Stomach (tissue), 9 donors: ENCODE data around the gene PSMD14. TPM values are rescaled to one million over a fixed set of nuclear protein-coding genes. Genes with fewer than 3 reads are reported as not detected.

Source experiments
- DNase-seq, 2 donors: peaks; one replicate each; pipeline versions ENCODE4 v3.0.0 to v3.0.0-alpha.2; 2013 to 2019
- H3K27ac ChIP-seq, 5 donors: fragments of 200-600 bp in 4 of 5; sonication (generic) in 4 of 5; one replicate each; pipeline ENCODE4 v1.5.1; 2013 to 2019; ENCODE audit warnings: mild to moderate bottlenecking in 1 of 5, moderate library complexity in 1 of 5
- H3K27me3 ChIP-seq, 3 donors: fragments of 200-600 bp; sonication (generic); one replicate each; pipeline ENCODE4 v1.5.1; 2017 to 2019; ENCODE audit warnings: mixed run types in 1 of 3
- H3K36me3 ChIP-seq, 4 donors: fragments of 200-600 bp; sonication (generic); 1 replicate in 3 of 4; 2 replicates in 1 of 4; pipeline ENCODE4 v1.5.1; 2016 to 2019
- H3K4me1 ChIP-seq, 4 donors: fragments of 200-600 bp; sonication (generic); one replicate each; pipeline ENCODE4 v1.5.1; 2016 to 2019
- H3K4me3 ChIP-seq, 4 donors: fragments of 200-600 bp; sonication (generic) in 3 of 4; one replicate each; pipeline ENCODE4 v1.5.1; 2016 to 2019; ENCODE audit warnings: mild to moderate bottlenecking in 1 of 4
- H3K9me3 ChIP-seq, 4 donors: fragments of 200-600 bp; sonication (generic); one replicate each; pipeline ENCODE4 v1.5.1; 2016 to 2019
- EP300 ChIP-seq: sonication (generic); formaldehyde crosslinking; IDR thresholded peaks from one replicate; pipeline ENCODE4 v1.6.1; 2017; ENCODE audit warnings: antibody characterized with exemption
- POLR2A ChIP-seq, 4 donors: fragments of 450-650 bp; IDR thresholded peaks; one replicate each; pipeline ENCODE4 v1.6.1; 2016; ENCODE audit warnings: antibody characterized with exemption in 4 of 4, control low read depth in 2 of 4, mild to moderate bottlenecking in 1 of 4, moderate library complexity in 1 of 4
- POLR2AphosphoS5 ChIP-seq, 3 donors: sonication (generic); formaldehyde crosslinking; IDR thresholded peaks; one replicate each; pipeline ENCODE4 v1.6.1; 2016; ENCODE audit warnings: antibody characterized with exemption in 3 of 3
- WGBS, 5 donors: extraction: QIAGEN DNeasy Blood & Tissue Kit in 3 of 5; methylation state at CpG; one replicate each; pipeline versions ENCODE4 v1.1.5 to v1.1.7; 2013 to 2018; 5-methylcytosine and 5-hydroxymethylcytosine counted together
- intact Hi-C: fragments of 100-400 bp; cut with DNase I; formaldehyde crosslinking; loops from one replicate; pipeline ENCODE4 v1.15.1; 2023; ENCODE audit warnings: low total_unique reads
- polyA plus RNA-seq, 3 donors: library from polyadenylated mRNA; stranded (reverse); fragments of 200-250 nt; gene quantifications; one replicate each; pipeline ENCODE4 v1.2.3, GENCODE V29; 2013
- total RNA-seq, 5 donors: library from RNA; depleted of rRNA; stranded (reverse); fragments of >200 nt; gene quantifications; one replicate each; pipeline versions ENCODE4 v1.1.0 to v1.2.3, GENCODE V29; 2014 to 2016
- TF ChIP-seq, protein P1 (sequence below), 7 experiments: fragments of 450-650 bp in 4 of 7; fragments of 200-600 bp in 3 of 7; sonication (generic) in 3 of 7; IDR thresholded peaks; one replicate each; pipeline ENCODE4 v1.5.1; 2016 to 2019; ENCODE audit warnings: antibody characterized with exemption in 7 of 7, control low read depth in 2 of 7, mild to moderate bottlenecking in 1 of 7
- donor health status: healthy with polysubstance abuse.
- donor health status: Bipolar disorder and iron deficiency.
- donor health status: healthy.

PSMD14 gene
- total and polyA plus RNA-seq, 8 donors: 2.9 to 47.2 (median 24.8) TPM

DNA sequence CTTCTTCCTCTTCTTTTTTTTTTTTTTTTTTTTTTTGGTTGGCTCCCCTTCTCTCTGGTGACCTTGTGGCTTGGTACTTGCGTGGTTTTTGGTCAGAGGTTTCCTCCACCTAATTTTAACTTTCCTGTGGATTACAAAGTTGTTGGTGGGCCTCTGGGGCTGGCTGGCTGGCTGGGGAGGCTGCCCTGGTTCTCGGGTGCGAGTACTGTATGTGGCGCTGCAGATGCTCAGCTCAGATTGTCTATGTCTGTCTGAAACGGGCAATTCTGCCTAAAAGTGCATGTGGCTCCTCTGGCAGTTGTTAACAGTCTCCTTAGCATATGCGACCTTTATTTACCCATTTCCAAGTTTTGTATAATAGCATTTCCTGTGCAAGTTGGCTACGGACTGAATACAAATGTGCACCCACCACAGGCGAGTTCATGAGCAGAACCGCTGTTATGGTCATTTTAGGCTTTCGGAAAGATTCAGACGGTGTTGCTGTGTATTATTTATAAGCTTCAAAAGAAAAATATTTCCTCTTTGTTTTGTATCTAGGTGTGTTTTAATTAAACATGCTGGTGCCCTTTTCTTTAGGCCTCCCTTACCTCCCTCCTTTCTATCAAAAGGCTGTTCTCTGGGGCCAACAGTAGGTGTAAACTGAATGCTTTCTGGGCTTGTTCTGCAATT lies 112.3 kb downstream of the PSMD14 start:
- peaks cover 0 to 5% (median 2%) of the 10 kb centered on the region in 4 donors for H3K9me3 ChIP-seq
- TF ChIP-seq EP300: no peak
- intact Hi-C loops: no loop called here
- no peak overlapping the region for H3K27ac ChIP-seq
- no peak overlapping the region for H3K4me3 ChIP-seq
- peaks cover 61 to 100% (median 94%) of the 10 kb centered on the region in 3 donors for H3K27me3 ChIP-seq
- WGBS, 5 donors: 36 to 51% (median 36%) methylated on average over 10 to 11 of the region's 11 CpGs
- H3K4me1 ChIP-seq: peaks cover 31 to 54% (median 45%) of the 10 kb centered on the region in 4 donors
- DNase-seq: no peak
- H3K36me3 ChIP-seq: no peaks in the 10 kb centered on the region

GRCh38 chr2:161421686-161422085 lies 113.5 kb downstream of the PSMD14 start:
- intact Hi-C loops: no loop called here
- WGBS, 5 donors: 17 to 31% (median 27%) methylated on average over 2 of the region's 2 CpGs

GRCh38 chr2:161422816-161423403 lies 114.7 kb downstream of the PSMD14 start:
- Histone ChIP-seq H3K9me3 (peaks cover 0 to 17% (median 2%) of the 10 kb centered on the region in 4 donors), H3K27ac (no peak overlapping the region), H3K4me3 (peak overlapping the region in 3 of 4 donors; percentile 19 to 47 (median 45)), H3K27me3 (peaks cover 64 to 100% (median 94%) of the 10 kb centered on the region in 3 donors), H3K36me3 (no peaks in the 10 kb centered on the region), H3K4me1 (peaks cover 22 to 44% (median 33%) of the 10 kb centered on the region in 4 donors)
- no peak for TF ChIP-seq POLR2A (IDR thresholded peaks at IDR 0.05)
- TF ChIP-seq POLR2AphosphoS5 (IDR thresholded peaks at IDR 0.05): no peak
- TF ChIP-seq EP300: no peak
- TF ChIP-seq, protein P1, sequence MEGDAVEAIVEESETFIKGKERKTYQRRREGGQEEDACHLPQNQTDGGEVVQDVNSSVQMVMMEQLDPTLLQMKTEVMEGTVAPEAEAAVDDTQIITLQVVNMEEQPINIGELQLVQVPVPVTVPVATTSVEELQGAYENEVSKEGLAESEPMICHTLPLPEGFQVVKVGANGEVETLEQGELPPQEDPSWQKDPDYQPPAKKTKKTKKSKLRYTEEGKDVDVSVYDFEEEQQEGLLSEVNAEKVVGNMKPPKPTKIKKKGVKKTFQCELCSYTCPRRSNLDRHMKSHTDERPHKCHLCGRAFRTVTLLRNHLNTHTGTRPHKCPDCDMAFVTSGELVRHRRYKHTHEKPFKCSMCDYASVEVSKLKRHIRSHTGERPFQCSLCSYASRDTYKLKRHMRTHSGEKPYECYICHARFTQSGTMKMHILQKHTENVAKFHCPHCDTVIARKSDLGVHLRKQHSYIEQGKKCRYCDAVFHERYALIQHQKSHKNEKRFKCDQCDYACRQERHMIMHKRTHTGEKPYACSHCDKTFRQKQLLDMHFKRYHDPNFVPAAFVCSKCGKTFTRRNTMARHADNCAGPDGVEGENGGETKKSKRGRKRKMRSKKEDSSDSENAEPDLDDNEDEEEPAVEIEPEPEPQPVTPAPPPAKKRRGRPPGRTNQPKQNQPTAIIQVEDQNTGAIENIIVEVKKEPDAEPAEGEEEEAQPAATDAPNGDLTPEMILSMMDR (IDR thresholded peaks at IDR 0.05): no peak
- 14 to 40% (median 24%) methylated on average over 5 to 11 of the region's 11 CpGs for WGBS, 5 donors
- intact Hi-C loops: no loop called here
- DNase-seq: no peak

More at GRCh38 chr2:161421686-161422085, 113.5 kb downstream of the PSMD14 start:
- Histone ChIP-seq H3K27ac (no peak overlapping the region), H3K4me3 (no peak overlapping the region), H3K27me3 (peaks cover 64 to 100% (median 94%) of the 10 kb centered on the region in 3 donors), H3K9me3 (peaks cover 0 to 12% (median 2%) of the 10 kb centered on the region in 4 donors), H3K36me3 (no peaks in the 10 kb centered on the region), H3K4me1 (peaks cover 26 to 44% (median 35%) of the 10 kb centered on the region in 4 donors)
- DNase-seq: no peak
- TF ChIP-seq POLR2AphosphoS5 (IDR thresholded peaks at IDR 0.05): no peak
- TF ChIP-seq, protein P1 (IDR thresholded peaks at IDR 0.05): no peak
- TF ChIP-seq EP300: no peak
- TF ChIP-seq POLR2A (IDR thresholded peaks at IDR 0.05): no peak

GRCh38 chr2:161423421-161424393 lies 115.5 kb downstream of the PSMD14 start:
- no peaks in the 10 kb centered on the region for H3K36me3 ChIP-seq
- 4 to 26% (median 6%) methylated on average over 15 to 125 of the region's 125 CpGs for WGBS, 5 donors
- peaks cover 17 to 38% (median 27%) of the 10 kb centered on the region in 4 donors for H3K4me1 ChIP-seq
- no peak overlapping the region for H3K27ac ChIP-seq
- H3K27me3 ChIP-seq: peaks cover 60 to 100% (median 94%) of the 10 kb centered on the region in 3 donors
- H3K4me3 ChIP-seq: peak overlapping the region; percentile 19 to 47 (median 37)
- intact Hi-C loops: no loop called here
- peaks cover 0 to 17% (median 3%) of the 10 kb centered on the region in 4 donors for H3K9me3 ChIP-seq
- TF ChIP-seq EP300: no peak
- TF ChIP-seq, protein P1 (IDR thresholded peaks at IDR 0.05): no peak
- no peak for TF ChIP-seq POLR2A (IDR thresholded peaks at IDR 0.05)
- peak in 1 of 2 donors; percentile 64 for DNase-seq
